Measurements from ENCODE around the gene INTS6.

INTS6 gene

GRCh38 chr13:51330791-51331190, 122.0 kb downstream of the INTS6 start:
- H3K27ac ChIP-seq (ENCODE audit: poor library complexity, severe bottlenecking): no peak overlapping the region
- H3K4me1 ChIP-seq (ENCODE audit: insufficient read depth, poor library complexity, severe bottlenecking): no peaks in the 10 kb centered on the region
- ATAC-seq (ENCODE audit: low read depth) (no peak), DNase-seq (ENCODE audit: low spot score) (no peak)
- H3K4me3 ChIP-seq (ENCODE audit: severe bottlenecking): no peak overlapping the region
- H3K36me3 ChIP-seq (ENCODE audit: low read depth): no peaks in the 10 kb centered on the region
- no peaks in the 10 kb centered on the region for H3K9me3 ChIP-seq (ENCODE audit: severe bottlenecking)
- H3K27me3 ChIP-seq (ENCODE audit: insufficient read depth, poor library complexity, severe bottlenecking): no peaks in the 10 kb centered on the region
- TF ChIP-seq CTCF (IDR thresholded peaks at IDR 0.05; ENCODE audit: poor library complexity, severe bottlenecking): no peak

GRCh38 chr13:51329606-51330005, 123.2 kb downstream of the INTS6 start:
- Histone ChIP-seq H3K27me3 (ENCODE audit: insufficient read depth, poor library complexity, severe bottlenecking) (no peaks in the 10 kb centered on the region), H3K4me1 (ENCODE audit: insufficient read depth, poor library complexity, severe bottlenecking) (no peaks in the 10 kb centered on the region), H3K9me3 (ENCODE audit: severe bottlenecking) (no peaks in the 10 kb centered on the region), H3K27ac (ENCODE audit: poor library complexity, severe bottlenecking) (no peak overlapping the region), H3K36me3 (ENCODE audit: low read depth) (no peaks in the 10 kb centered on the region), H3K4me3 (ENCODE audit: severe bottlenecking) (no peak overlapping the region)
- TF ChIP-seq CTCF (IDR thresholded peaks at IDR 0.05; ENCODE audit: poor library complexity, severe bottlenecking): no peak
- DNase-seq (ENCODE audit: low spot score) (no peak), ATAC-seq (ENCODE audit: low read depth) (no peak)

- Histone ChIP-seq H3K4me3 (ENCODE audit: severe bottlenecking) (no peak overlapping the region), H3K9me3 (ENCODE audit: severe bottlenecking) (no peaks in the 10 kb centered on the region), H3K27ac (ENCODE audit: poor library complexity, severe bottlenecking) (no peak overlapping the region), H3K4me1 (ENCODE audit: insufficient read depth, poor library complexity, severe bottlenecking) (no peaks in the 10 kb centered on the region), H3K36me3 (ENCODE audit: low read depth) (no peaks in the 10 kb centered on the region), H3K27me3 (ENCODE audit: insufficient read depth, poor library complexity, severe bottlenecking) (no peaks in the 10 kb centered on the region)
- ATAC-seq (ENCODE audit: low read depth): no peak
- DNase-seq (ENCODE audit: low spot score): no peak
- TF ChIP-seq CTCF (IDR thresholded peaks at IDR 0.05; ENCODE audit: poor library complexity, severe bottlenecking): no peak
Observed at GRCh38 chr13:51328488-51328887, 124.3 kb downstream of the INTS6 start.

- no peaks in the 10 kb centered on the region for H3K9me3 ChIP-seq (ENCODE audit: severe bottlenecking)
- no peaks in the 10 kb centered on the region for H3K4me1 ChIP-seq (ENCODE audit: insufficient read depth, poor library complexity, severe bottlenecking)
- H3K27ac ChIP-seq (ENCODE audit: poor library complexity, severe bottlenecking): no peak overlapping the region
- DNase-seq (ENCODE audit: low spot score): no peak
- H3K4me3 ChIP-seq (ENCODE audit: severe bottlenecking): no peak overlapping the region
- H3K36me3 ChIP-seq (ENCODE audit: low read depth): no peaks in the 10 kb centered on the region
- ATAC-seq (ENCODE audit: low read depth): no peak
- TF ChIP-seq CTCF (IDR thresholded peaks at IDR 0.05; ENCODE audit: poor library complexity, severe bottlenecking): no peak
- H3K27me3 ChIP-seq (ENCODE audit: insufficient read depth, poor library complexity, severe bottlenecking): no peaks in the 10 kb centered on the region
Observed at GRCh38 chr13:51327961-51328360, 124.9 kb downstream of the INTS6 start.

DNA sequence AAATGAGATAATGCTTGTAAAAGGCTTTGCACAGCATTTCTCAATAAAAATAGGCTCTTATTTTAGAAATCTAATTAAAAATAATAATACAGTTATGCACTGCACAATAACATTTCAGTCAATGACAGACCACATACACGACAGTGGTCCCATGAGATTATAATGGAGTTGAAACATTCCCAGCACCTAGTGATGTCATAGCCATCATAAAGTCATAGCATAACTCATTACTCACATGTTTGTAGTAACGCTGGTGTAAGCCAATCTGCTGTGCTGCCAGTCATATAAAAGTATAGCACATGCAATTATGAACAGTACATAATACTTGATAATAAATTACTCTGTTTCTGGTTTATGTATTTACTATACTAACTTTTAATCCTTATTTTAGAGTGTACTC, 126.1 kb downstream of the INTS6 start:
- no peaks in the 10 kb centered on the region for H3K9me3 ChIP-seq (ENCODE audit: severe bottlenecking)
- DNase-seq (ENCODE audit: low spot score) (no peak), ATAC-seq (ENCODE audit: low read depth) (no peak)
- H3K4me3 ChIP-seq (ENCODE audit: severe bottlenecking): no peak overlapping the region
- TF ChIP-seq CTCF (IDR thresholded peaks at IDR 0.05; ENCODE audit: poor library complexity, severe bottlenecking): no peak
- H3K27me3 ChIP-seq (ENCODE audit: insufficient read depth, poor library complexity, severe bottlenecking): no peaks in the 10 kb centered on the region
- no peaks in the 10 kb centered on the region for H3K4me1 ChIP-seq (ENCODE audit: insufficient read depth, poor library complexity, severe bottlenecking)
- H3K27ac ChIP-seq (ENCODE audit: poor library complexity, severe bottlenecking): no peak overlapping the region
- H3K36me3 ChIP-seq (ENCODE audit: low read depth): no peaks in the 10 kb centered on the region

Data from RWPE2 (cell line).